DND-41 (cell line): ENCODE measurements around the gene TJP2.

Experiments used
- ATAC-seq: fragments of 200-7000 bp; cut with Tn5 transposase; 3 replicates; pipeline ENCODE4 v1.9.1; 2021; ENCODE audit warnings: low read depth; ENCODE audit not compliant: insufficient read depth
- DNase-seq: peaks from one replicate; pipeline ENCODE4 v3.0.0-alpha.2; 2020
- H2AFZ ChIP-seq: 2 replicates; pipeline ENCODE4 v1.6.0; 2012; ENCODE audit warnings: low read depth, low read length
- H3K27ac ChIP-seq: 2 replicates; pipeline ENCODE4 v1.5.1; 2012; ENCODE audit warnings: low read length, inconsistent platforms
- H3K27me3 ChIP-seq: fragments of 200-600 bp; sonication (generic); 2 replicates; pipeline ENCODE4 v1.6.0; 2012; ENCODE audit warnings: low read length, mild to moderate bottlenecking, inconsistent platforms; ENCODE audit not compliant: insufficient read depth, poor library complexity
- H3K36me3 ChIP-seq: 2 replicates; pipeline ENCODE4 v1.5.1; 2012; ENCODE audit warnings: low read length, inconsistent platforms; ENCODE audit not compliant: insufficient read depth
- H3K4me1 ChIP-seq: 2 replicates; pipeline ENCODE4 v1.5.1; 2012; ENCODE audit warnings: mild to moderate bottlenecking, low read length; ENCODE audit not compliant: insufficient read depth
- H3K4me2 ChIP-seq: 2 replicates; pipeline ENCODE4 v1.6.0; 2012; ENCODE audit warnings: mild to moderate bottlenecking, moderate library complexity, low read length, inconsistent platforms; ENCODE audit not compliant: insufficient read depth
- H3K4me3 ChIP-seq, 2 experiments: fragments of 200-600 bp in 1 of 2; shearing (Covaris generic) in 1 of 2; 2 replicates each; pipeline ENCODE4 v1.5.1; 2012 to 2016; ENCODE audit warnings: inconsistent platforms in 2 of 2, low read length in 2 of 2, mild to moderate bottlenecking in 2 of 2, low read depth in 1 of 2, moderate library complexity in 1 of 2
- H3K79me2 ChIP-seq: 2 replicates; pipeline ENCODE4 v1.6.0; 2012; ENCODE audit warnings: low read length, inconsistent platforms; ENCODE audit not compliant: insufficient read depth
- H3K9ac ChIP-seq: 2 replicates; pipeline ENCODE4 v1.6.0; 2012; ENCODE audit warnings: low read depth, mild to moderate bottlenecking, inconsistent platforms, low read length, moderate library complexity
- H3K9me3 ChIP-seq: 2 replicates; pipeline ENCODE4 v1.5.1; 2012; ENCODE audit warnings: low read length, moderate library complexity, mild to moderate bottlenecking, inconsistent platforms; ENCODE audit not compliant: insufficient read depth, severe bottlenecking
- H4K20me1 ChIP-seq: 2 replicates; pipeline ENCODE4 v1.6.0; 2012; ENCODE audit warnings: low read length; ENCODE audit not compliant: insufficient read depth
- EZH2 ChIP-seq: IDR thresholded peaks from 3 replicates; pipeline ENCODE4 v1.6.1; 2012; ENCODE audit warnings: borderline replicate concordance, low read depth, mild to moderate bottlenecking, moderate library complexity, low read length, inconsistent platforms; ENCODE audit not compliant: severe bottlenecking
- TF ChIP-seq, protein P1 (sequence below): IDR thresholded peaks from 2 replicates; pipeline ENCODE4 v1.5.1; 2012; ENCODE audit warnings: borderline replicate concordance, low read length, moderate library complexity, mild to moderate bottlenecking; ENCODE audit not compliant: poor library complexity, severe bottlenecking; ENCODE audit errors: extremely low read depth

TJP2 gene

DNA sequence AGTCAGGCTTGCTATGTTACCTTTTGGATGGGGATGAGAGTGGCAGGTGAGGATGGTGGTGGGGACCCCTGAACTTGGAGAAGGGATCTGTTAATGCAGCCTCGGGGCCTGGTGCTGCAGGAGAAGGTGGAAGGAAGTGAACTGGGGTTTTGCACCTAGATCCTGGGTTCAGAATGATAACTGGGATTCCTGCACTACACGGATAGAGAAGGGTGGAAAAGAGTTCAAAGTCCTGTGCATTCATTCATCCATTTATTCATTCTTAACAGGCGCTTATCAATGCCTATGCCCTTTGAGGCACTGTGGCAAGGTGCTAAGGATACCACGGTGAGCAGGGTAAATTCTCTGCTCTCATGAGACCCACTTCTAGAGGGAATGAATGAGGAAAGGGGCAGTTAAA, 41.7 kb upstream of the TJP2 start:
- H4K20me1 ChIP-seq: no peaks in the 10 kb centered on the region; the same call in 1 of the 2 replicates
- no peak for DNase-seq
- H3K9me3 ChIP-seq: no peaks in the 10 kb centered on the region
- H3K27ac ChIP-seq: no peak overlapping the region
- H3K27me3 ChIP-seq: no peaks in the 10 kb centered on the region
- no peak overlapping the region for H2AFZ ChIP-seq
- no peak overlapping the region for H3K9ac ChIP-seq
- H3K4me1 ChIP-seq: no peaks in the 10 kb centered on the region
- H3K4me2 ChIP-seq: no peak overlapping the region
- no peaks in the 10 kb centered on the region for H3K36me3 ChIP-seq
- TF ChIP-seq, protein P1, sequence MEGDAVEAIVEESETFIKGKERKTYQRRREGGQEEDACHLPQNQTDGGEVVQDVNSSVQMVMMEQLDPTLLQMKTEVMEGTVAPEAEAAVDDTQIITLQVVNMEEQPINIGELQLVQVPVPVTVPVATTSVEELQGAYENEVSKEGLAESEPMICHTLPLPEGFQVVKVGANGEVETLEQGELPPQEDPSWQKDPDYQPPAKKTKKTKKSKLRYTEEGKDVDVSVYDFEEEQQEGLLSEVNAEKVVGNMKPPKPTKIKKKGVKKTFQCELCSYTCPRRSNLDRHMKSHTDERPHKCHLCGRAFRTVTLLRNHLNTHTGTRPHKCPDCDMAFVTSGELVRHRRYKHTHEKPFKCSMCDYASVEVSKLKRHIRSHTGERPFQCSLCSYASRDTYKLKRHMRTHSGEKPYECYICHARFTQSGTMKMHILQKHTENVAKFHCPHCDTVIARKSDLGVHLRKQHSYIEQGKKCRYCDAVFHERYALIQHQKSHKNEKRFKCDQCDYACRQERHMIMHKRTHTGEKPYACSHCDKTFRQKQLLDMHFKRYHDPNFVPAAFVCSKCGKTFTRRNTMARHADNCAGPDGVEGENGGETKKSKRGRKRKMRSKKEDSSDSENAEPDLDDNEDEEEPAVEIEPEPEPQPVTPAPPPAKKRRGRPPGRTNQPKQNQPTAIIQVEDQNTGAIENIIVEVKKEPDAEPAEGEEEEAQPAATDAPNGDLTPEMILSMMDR: no peak
- TF ChIP-seq EZH2: no peak
- no peaks in the 10 kb centered on the region for H3K79me2 ChIP-seq
- no peak for ATAC-seq
- no peak overlapping the region for H3K4me3 ChIP-seq

DNA sequence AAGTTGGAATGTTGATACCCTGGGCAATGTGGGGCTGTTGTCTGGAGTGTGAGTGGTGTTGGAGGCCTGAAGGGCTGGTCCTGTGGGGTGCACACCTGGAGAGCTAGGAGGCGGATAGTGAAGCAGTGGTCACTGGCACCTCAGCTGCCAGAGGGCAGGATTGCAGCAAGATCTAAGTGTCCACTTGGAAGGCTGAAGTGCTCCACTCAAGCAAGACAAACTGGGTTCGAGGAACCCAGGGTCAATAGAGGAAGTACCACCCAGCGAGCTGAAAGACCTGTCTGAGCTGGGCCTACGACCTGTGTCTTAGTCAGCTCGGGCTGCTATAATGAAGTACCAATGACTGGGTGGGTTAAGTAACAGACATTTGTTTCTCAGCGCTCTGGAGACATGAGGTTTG, 39.7 kb upstream of the TJP2 start:
- no peak overlapping the region for H3K4me2 ChIP-seq
- no peaks in the 10 kb centered on the region for H3K9me3 ChIP-seq
- H3K27ac ChIP-seq: no peak overlapping the region
- no peak overlapping the region for H3K4me3 ChIP-seq
- H3K9ac ChIP-seq: no peak overlapping the region
- H3K79me2 ChIP-seq: no peaks in the 10 kb centered on the region
- no peaks in the 10 kb centered on the region; the same call in 1 of the 2 replicates for H4K20me1 ChIP-seq
- no peaks in the 10 kb centered on the region for H3K36me3 ChIP-seq
- TF ChIP-seq, protein P1: no peak
- no peak for TF ChIP-seq EZH2
- H2AFZ ChIP-seq: no peak overlapping the region
- ATAC-seq (no peak), DNase-seq (no peak)
- H3K4me1 ChIP-seq: no peaks in the 10 kb centered on the region
- H3K27me3 ChIP-seq: no peaks in the 10 kb centered on the region

DNA sequence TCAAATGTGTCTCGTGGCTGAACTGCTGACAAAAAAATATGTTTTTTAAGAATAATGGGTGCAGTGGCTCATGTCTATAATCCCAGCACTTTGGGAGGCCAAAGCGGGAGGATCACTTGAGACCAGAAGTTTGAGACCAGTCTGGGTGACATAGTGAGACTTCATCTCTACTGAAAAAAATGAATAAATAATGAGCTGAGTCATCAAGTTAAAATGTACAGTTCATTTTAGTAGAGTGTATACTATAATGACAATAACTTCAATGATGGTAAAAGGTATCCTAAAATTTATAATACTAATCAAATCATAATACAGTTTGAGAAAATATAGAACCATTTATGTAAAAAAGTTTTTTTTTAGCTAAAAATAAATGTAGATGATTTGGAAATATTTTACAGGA, 37.9 kb upstream of the TJP2 start:
- no peak overlapping the region for H3K4me3 ChIP-seq
- H3K4me2 ChIP-seq: no peak overlapping the region
- H3K36me3 ChIP-seq: no peaks in the 10 kb centered on the region
- H3K79me2 ChIP-seq: no peaks in the 10 kb centered on the region
- no peaks in the 10 kb centered on the region for H3K27me3 ChIP-seq
- no peaks in the 10 kb centered on the region for H3K9me3 ChIP-seq
- no peak overlapping the region for H3K27ac ChIP-seq
- H2AFZ ChIP-seq: no peak overlapping the region
- DNase-seq: no peak
- H3K9ac ChIP-seq: no peak overlapping the region
- no peak for ATAC-seq
- H3K4me1 ChIP-seq: no peaks in the 10 kb centered on the region
- H4K20me1 ChIP-seq: no peaks in the 10 kb centered on the region; the same call in 1 of the 2 replicates
- TF ChIP-seq EZH2: no peak
- TF ChIP-seq, protein P1: no peak

DNA sequence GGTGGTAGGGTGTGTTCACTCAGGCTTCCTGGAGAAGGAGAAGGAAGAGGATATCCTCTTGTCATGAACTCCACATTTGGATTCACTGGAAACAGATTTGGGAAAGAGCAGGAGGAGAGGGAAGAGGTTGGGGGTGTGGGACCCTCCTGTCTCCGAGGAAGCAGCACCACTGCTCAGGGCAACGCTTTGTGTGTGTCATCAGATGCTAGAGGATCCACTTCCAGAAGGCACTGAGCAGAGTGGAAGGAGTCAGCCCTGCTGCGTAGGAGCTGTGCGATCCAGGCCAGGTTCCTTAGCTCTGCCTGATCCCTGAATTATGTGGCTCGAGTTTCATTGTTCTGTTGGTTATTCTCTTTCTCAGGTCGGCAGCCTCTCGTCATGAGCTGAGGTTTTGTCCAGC, 37.3 kb upstream of the TJP2 start:
- no peaks in the 10 kb centered on the region for H3K27me3 ChIP-seq
- no peaks in the 10 kb centered on the region for H3K79me2 ChIP-seq
- no peaks in the 10 kb centered on the region for H3K9me3 ChIP-seq
- ATAC-seq (no peak), DNase-seq (no peak)
- no peak overlapping the region for H2AFZ ChIP-seq
- no peak overlapping the region for H3K27ac ChIP-seq
- H3K36me3 ChIP-seq: no peaks in the 10 kb centered on the region
- no peak overlapping the region for H3K9ac ChIP-seq
- H4K20me1 ChIP-seq: no peaks in the 10 kb centered on the region; the same call in 1 of the 2 replicates
- H3K4me1 ChIP-seq: no peaks in the 10 kb centered on the region
- H3K4me3 ChIP-seq: no peak overlapping the region
- TF ChIP-seq EZH2: no peak
- TF ChIP-seq, protein P1: no peak
- no peak overlapping the region for H3K4me2 ChIP-seq
